GM23248 (cell line): ENCODE data around the gene TMEM59L.

Experiments used
- EZH2 ChIP-seq: fragments of 200-600 bp; sonication (generic); IDR thresholded peaks from 2 replicates; pipeline ENCODE4 v1.6.1; 2018; ENCODE audit warnings: antibody characterized with exemption, mild to moderate bottlenecking; ENCODE audit not compliant: insufficient read depth, poor library complexity, severe bottlenecking
- EZH2phosphoT487 ChIP-seq: fragments of 200-600 bp; sonication (generic); IDR thresholded peaks from 2 replicates; pipeline ENCODE4 v1.6.1; 2018; ENCODE audit warnings: antibody characterized with exemption, moderate library complexity, mild to moderate bottlenecking, low read depth; ENCODE audit not compliant: insufficient read depth

DNA sequence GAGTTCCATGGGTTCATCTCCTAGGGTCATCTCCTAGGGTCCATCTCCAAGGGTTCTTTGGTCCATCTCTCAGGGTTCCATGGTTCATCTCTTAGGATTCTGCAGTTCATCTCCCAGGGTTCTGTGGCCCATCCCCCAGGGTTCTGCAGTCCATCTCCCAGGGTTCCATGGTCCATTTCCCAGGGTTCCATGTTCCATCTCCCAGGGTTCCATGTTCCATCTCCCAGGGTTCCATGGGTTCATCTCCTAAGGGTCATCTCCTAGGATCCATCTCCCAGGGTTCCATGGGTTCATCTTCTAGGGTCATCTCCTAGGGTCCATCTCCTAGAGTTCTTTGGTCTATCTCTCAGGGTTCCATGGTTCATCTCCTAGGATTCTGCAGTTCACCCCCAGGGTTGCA, 4.9 kb downstream of the TMEM59L start:
- TF ChIP-seq EZH2phosphoT487, result no peak
- TF ChIP-seq EZH2, result no peak
